GM12878 (cell line): ENCODE data around the gene MIA2. TPM values are rescaled to one million over a fixed set of nuclear protein-coding genes. Genes with fewer than 3 reads are reported as not detected.

Experiments used
- BCL11A ChIP-seq: IDR thresholded peaks from 2 replicates; pipeline ENCODE4 v1.6.1; 2011; ENCODE audit warnings: low read depth, low read length
- BRCA1 ChIP-seq: IDR thresholded peaks from 2 replicates; pipeline ENCODE4 v1.6.1; 2011; ENCODE audit warnings: low read depth, low read length, improper control_type of control experiment
- CBFB ChIP-seq: IDR thresholded peaks from 2 replicates; pipeline ENCODE4 v1.6.1; 2016; ENCODE audit warnings: antibody characterized with exemption, low read depth
- EED ChIP-seq: sonication (generic); IDR thresholded peaks from 2 replicates; pipeline ENCODE4 v1.6.1; 2016; ENCODE audit warnings: antibody characterized with exemption, low read depth
- GATAD2B ChIP-seq: fragments of 450-650 bp; conservative IDR thresholded peaks from 2 replicates; pipeline ENCODE4 v1.6.1; 2017; ENCODE audit warnings: low read depth, mild to moderate bottlenecking, moderate library complexity
- LARP7 ChIP-seq: fragments of 450-650 bp; IDR thresholded peaks from 2 replicates; pipeline ENCODE4 v1.6.1; 2017; ENCODE audit warnings: mild to moderate bottlenecking
- MYB ChIP-seq: fragments of 150-350 bp; IDR thresholded peaks from 2 replicates; pipeline ENCODE4 v1.6.1; 2014; ENCODE audit warnings: mild to moderate bottlenecking, low read depth, low read length, borderline replicate concordance
- NFYB ChIP-seq: IDR thresholded peaks from 2 replicates; pipeline ENCODE4 v1.6.1; 2011; ENCODE audit warnings: low read depth, mild to moderate bottlenecking, low read length, improper control_type of control experiment, moderate library complexity; ENCODE audit not compliant: insufficient read depth
- POLR2AphosphoS5 ChIP-seq: IDR thresholded peaks from 2 replicates; pipeline ENCODE4 v1.6.1; 2011; ENCODE audit warnings: mild to moderate bottlenecking, low read length, inconsistent platforms
- TCF7 ChIP-seq: IDR thresholded peaks from 2 replicates; pipeline ENCODE4 v1.6.1; 2014; ENCODE audit warnings: antibody characterized with exemption, borderline replicate concordance
- ZNF207 ChIP-seq: fragments of 450-650 bp; IDR thresholded peaks from 2 replicates; pipeline ENCODE4 v1.6.1; 2014; ENCODE audit warnings: antibody characterized with exemption, mild to moderate bottlenecking, borderline replicate concordance
- polyA plus RNA-seq, 11 experiments: library from polyadenylated mRNA; depleted of rRNA in 4 of 11; unstranded in 6 of 11; stranded (reverse) in 5 of 11; fragments of >200 nt; fragmentation: Nextera tagmentation in 4 of 11; fragmentation: Illumina TruSeq in 1 of 11; extraction: Ambion mirVana in 4 of 11; extraction: Trizol in 1 of 11; gene quantifications; 1 replicate in 1 of 11; 2 replicates in 10 of 11; pipeline versions ENCODE4 v1.2.1 to v1.2.3, GENCODE V29; 2011 to 2016; ENCODE audit warnings: inconsistent platforms in 2 of 11, missing spikeins in 2 of 11, low read depth in 1 of 11
- total RNA-seq, 4 experiments: library from RNA; depleted of rRNA in 3 of 4; stranded (reverse); fragments of >200 nt in 3 of 4; fragmentation: Illumina TruSeq in 1 of 4; extraction: Trizol in 1 of 4; gene quantifications; 2 replicates each; pipeline versions ENCODE4 v1.2.1 to v1.2.3, GENCODE V29; 2013 to 2021
- TF ChIP-seq, protein P1 (sequence below): IDR thresholded peaks from 2 replicates; pipeline ENCODE4 v1.6.1; 2012; ENCODE audit warnings: improper control_type of control experiment, low read depth, low read length; ENCODE audit not compliant: insufficient replicate concordance
- TF ChIP-seq, protein P2 (sequence below): IDR thresholded peaks from 2 replicates; pipeline ENCODE4 v1.6.1; 2011; ENCODE audit warnings: mild to moderate bottlenecking, low read depth, low read length, moderate library complexity; ENCODE audit not compliant: insufficient replicate concordance
- TF ChIP-seq, protein P3 (sequence below): IDR thresholded peaks from 2 replicates; pipeline ENCODE4 v1.6.1; 2012; ENCODE audit warnings: low read depth, low read length, improper control_type of control experiment
- TF ChIP-seq, protein P4 (sequence below): fragments of 450-650 bp; IDR thresholded peaks from 2 replicates; pipeline ENCODE4 v1.6.1; 2017; ENCODE audit warnings: mild to moderate bottlenecking, moderate library complexity
- TF ChIP-seq, protein P5 (sequence below): IDR thresholded peaks from 2 replicates; pipeline ENCODE4 v1.6.1; 2012; ENCODE audit warnings: low read length, inconsistent platforms

Gene MIA2
- total and polyA plus RNA-seq, 10 of the 15 experiments (the other 5 are each of a cell fraction or from before 2014, with no cell fraction given): 6.3 to 36.8 (median 17.1) TPM

DNA sequence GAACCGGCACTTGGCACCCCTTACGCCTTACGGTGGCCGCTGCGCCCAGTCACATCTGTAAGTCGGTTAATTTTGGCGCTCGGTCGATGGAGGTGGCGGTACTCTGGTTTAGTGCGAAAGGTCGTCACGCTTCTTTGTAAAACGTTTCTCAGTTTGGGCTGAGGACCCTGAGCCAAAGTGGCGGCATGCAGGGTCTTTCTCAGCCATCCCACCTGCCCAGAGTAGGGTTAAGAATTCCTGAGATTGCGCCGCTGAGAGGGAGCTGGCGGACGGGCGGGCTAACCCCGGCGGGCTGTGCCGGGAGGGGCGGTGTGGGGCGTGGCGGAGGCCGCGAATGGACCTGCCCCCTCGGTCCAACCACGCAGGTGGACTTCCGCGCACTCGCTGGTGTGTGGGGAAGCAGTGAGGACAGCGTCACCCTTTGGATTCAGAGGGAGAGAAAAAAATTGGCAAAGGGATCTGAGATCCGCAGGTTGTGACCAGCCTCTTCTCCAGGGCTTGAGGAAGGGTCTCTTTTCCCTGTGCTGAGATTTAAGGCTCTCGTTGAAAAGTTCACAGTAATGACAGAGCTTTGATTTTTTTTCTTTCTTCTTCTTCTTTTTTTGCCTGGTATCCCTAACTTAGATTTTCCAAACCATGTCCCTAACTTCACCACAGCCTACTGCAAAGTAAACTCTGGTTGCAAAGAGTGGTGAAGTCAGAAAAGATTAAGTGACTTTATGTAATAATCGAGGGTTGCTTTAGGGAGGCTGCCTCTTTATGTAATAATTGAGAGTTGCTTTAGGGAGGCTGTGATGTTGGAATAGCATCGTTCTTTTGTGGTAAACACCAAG lies 199.1 kb downstream of the MIA2 start (continued):
- TF ChIP-seq, protein P1, sequence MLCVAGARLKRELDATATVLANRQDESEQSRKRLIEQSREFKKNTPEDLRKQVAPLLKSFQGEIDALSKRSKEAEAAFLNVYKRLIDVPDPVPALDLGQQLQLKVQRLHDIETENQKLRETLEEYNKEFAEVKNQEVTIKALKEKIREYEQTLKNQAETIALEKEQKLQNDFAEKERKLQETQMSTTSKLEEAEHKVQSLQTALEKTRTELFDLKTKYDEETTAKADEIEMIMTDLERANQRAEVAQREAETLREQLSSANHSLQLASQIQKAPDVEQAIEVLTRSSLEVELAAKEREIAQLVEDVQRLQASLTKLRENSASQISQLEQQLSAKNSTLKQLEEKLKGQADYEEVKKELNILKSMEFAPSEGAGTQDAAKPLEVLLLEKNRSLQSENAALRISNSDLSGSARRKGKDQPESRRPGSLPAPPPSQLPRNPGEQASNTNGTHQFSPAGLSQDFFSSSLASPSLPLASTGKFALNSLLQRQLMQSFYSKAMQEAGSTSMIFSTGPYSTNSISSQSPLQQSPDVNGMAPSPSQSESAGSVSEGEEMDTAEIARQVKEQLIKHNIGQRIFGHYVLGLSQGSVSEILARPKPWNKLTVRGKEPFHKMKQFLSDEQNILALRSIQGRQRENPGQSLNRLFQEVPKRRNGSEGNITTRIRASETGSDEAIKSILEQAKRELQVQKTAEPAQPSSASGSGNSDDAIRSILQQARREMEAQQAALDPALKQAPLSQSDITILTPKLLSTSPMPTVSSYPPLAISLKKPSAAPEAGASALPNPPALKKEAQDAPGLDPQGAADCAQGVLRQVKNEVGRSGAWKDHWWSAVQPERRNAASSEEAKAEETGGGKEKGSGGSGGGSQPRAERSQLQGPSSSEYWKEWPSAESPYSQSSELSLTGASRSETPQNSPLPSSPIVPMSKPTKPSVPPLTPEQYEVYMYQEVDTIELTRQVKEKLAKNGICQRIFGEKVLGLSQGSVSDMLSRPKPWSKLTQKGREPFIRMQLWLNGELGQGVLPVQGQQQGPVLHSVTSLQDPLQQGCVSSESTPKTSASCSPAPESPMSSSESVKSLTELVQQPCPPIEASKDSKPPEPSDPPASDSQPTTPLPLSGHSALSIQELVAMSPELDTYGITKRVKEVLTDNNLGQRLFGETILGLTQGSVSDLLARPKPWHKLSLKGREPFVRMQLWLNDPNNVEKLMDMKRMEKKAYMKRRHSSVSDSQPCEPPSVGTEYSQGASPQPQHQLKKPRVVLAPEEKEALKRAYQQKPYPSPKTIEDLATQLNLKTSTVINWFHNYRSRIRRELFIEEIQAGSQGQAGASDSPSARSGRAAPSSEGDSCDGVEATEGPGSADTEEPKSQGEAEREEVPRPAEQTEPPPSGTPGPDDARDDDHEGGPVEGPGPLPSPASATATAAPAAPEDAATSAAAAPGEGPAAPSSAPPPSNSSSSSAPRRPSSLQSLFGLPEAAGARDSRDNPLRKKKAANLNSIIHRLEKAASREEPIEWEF: no peak
- TF ChIP-seq NFYB (no peak), MYB (no peak), POLR2AphosphoS5 (peak; percentile 66), LARP7 (peak; percentile 28; the same call in 1 of the 2 replicates), EED (peak; percentile 82; the same call in 1 of the 2 replicates), BCL11A (no peak), TCF7 (no peak), BRCA1 (no peak), ZNF207 (0 out of 2 replicates have a peak, but pooled peaks have one; percentile 16), CBFB (peak; percentile 31; the same call in 1 of the 2 replicates), GATAD2B (peak; percentile 67)
- TF ChIP-seq, protein P2, sequence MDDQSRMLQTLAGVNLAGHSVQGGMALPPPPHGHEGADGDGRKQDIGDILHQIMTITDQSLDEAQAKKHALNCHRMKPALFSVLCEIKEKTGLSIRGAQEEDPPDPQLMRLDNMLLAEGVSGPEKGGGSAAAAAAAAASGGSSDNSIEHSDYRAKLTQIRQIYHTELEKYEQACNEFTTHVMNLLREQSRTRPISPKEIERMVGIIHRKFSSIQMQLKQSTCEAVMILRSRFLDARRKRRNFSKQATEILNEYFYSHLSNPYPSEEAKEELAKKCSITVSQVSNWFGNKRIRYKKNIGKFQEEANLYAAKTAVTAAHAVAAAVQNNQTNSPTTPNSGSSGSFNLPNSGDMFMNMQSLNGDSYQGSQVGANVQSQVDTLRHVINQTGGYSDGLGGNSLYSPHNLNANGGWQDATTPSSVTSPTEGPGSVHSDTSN: no peak
- TF ChIP-seq, protein P3, sequence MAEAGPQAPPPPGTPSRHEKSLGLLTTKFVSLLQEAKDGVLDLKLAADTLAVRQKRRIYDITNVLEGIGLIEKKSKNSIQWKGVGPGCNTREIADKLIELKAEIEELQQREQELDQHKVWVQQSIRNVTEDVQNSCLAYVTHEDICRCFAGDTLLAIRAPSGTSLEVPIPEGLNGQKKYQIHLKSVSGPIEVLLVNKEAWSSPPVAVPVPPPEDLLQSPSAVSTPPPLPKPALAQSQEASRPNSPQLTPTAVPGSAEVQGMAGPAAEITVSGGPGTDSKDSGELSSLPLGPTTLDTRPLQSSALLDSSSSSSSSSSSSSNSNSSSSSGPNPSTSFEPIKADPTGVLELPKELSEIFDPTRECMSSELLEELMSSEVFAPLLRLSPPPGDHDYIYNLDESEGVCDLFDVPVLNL: no peak
- TF ChIP-seq, protein P4, sequence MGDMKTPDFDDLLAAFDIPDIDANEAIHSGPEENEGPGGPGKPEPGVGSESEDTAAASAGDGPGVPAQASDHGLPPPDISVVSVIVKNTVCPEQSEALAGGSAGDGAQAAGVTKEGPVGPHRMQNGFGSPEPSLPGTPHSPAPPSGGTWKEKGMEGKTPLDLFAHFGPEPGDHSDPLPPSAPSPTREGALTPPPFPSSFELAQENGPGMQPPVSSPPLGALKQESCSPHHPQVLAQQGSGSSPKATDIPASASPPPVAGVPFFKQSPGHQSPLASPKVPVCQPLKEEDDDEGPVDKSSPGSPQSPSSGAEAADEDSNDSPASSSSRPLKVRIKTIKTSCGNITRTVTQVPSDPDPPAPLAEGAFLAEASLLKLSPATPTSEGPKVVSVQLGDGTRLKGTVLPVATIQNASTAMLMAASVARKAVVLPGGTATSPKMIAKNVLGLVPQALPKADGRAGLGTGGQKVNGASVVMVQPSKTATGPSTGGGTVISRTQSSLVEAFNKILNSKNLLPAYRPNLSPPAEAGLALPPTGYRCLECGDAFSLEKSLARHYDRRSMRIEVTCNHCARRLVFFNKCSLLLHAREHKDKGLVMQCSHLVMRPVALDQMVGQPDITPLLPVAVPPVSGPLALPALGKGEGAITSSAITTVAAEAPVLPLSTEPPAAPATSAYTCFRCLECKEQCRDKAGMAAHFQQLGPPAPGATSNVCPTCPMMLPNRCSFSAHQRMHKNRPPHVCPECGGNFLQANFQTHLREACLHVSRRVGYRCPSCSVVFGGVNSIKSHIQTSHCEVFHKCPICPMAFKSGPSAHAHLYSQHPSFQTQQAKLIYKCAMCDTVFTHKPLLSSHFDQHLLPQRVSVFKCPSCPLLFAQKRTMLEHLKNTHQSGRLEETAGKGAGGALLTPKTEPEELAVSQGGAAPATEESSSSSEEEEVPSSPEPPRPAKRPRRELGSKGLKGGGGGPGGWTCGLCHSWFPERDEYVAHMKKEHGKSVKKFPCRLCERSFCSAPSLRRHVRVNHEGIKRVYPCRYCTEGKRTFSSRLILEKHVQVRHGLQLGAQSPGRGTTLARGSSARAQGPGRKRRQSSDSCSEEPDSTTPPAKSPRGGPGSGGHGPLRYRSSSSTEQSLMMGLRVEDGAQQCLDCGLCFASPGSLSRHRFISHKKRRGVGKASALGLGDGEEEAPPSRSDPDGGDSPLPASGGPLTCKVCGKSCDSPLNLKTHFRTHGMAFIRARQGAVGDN: 0 out of 2 replicates have a peak, but pooled peaks have one; percentile 34
- TF ChIP-seq, protein P5, sequence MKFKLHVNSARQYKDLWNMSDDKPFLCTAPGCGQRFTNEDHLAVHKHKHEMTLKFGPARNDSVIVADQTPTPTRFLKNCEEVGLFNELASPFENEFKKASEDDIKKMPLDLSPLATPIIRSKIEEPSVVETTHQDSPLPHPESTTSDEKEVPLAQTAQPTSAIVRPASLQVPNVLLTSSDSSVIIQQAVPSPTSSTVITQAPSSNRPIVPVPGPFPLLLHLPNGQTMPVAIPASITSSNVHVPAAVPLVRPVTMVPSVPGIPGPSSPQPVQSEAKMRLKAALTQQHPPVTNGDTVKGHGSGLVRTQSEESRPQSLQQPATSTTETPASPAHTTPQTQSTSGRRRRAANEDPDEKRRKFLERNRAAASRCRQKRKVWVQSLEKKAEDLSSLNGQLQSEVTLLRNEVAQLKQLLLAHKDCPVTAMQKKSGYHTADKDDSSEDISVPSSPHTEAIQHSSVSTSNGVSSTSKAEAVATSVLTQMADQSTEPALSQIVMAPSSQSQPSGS: no peak
